Astrocyte (in vitro differentiated cells and primary cell): Measurements from ENCODE around the gene RBM25. TPM values are rescaled to one million over a fixed set of nuclear protein-coding genes. Genes with fewer than 3 reads are reported as not detected.
A peak's percentile ranks its signal among the peaks of the same experiment; 100 is the strongest.

Experiments
- DNase-seq: peaks from one replicate; pipeline ENCODE4 v3.0.0-alpha.2; 2010; ENCODE audit warnings: low read depth
- FAIRE-seq: peaks from 2 replicates; lab custom pipeline; 2011; peaks lifted over from hg19 to GRCh38; lab: Jason Lieb, UNC
- H2AFZ ChIP-seq: 2 replicates; pipeline ENCODE4 v1.6.0; 2012; ENCODE audit warnings: low read depth, low read length, inconsistent platforms
- H3K27ac ChIP-seq: 2 replicates; pipeline ENCODE4 v1.5.1; 2011; ENCODE audit warnings: low read depth, low read length, inconsistent platforms
- H3K27me3 ChIP-seq: 2 replicates; pipeline ENCODE4 v1.6.0; 2011; ENCODE audit warnings: low read length, inconsistent platforms; ENCODE audit not compliant: insufficient read depth
- H3K36me3 ChIP-seq: 2 replicates; pipeline ENCODE4 v1.5.1; 2011; ENCODE audit warnings: low read length, inconsistent platforms; ENCODE audit not compliant: insufficient read depth
- H3K4me1 ChIP-seq: 2 replicates; pipeline ENCODE4 v1.5.1; 2011; ENCODE audit warnings: low read length, inconsistent platforms; ENCODE audit not compliant: insufficient read depth
- H3K4me2 ChIP-seq: 2 replicates; pipeline ENCODE4 v1.6.0; 2012; ENCODE audit warnings: low read length, inconsistent platforms
- H3K4me3 ChIP-seq: 2 replicates; pipeline ENCODE4 v1.5.1; 2011; ENCODE audit warnings: low read depth, mild to moderate bottlenecking, low read length, inconsistent platforms; ENCODE audit not compliant: insufficient read depth
- H3K79me2 ChIP-seq: 2 replicates; pipeline ENCODE4 v1.6.0; 2012; ENCODE audit warnings: mild to moderate bottlenecking, low read length, inconsistent platforms; ENCODE audit not compliant: insufficient read depth
- H3K9ac ChIP-seq: 2 replicates; pipeline ENCODE4 v1.6.0; 2012; ENCODE audit warnings: mild to moderate bottlenecking, low read length, inconsistent platforms
- H3K9me3 ChIP-seq: 2 replicates; pipeline ENCODE4 v1.5.1; 2012; ENCODE audit warnings: low read depth, mild to moderate bottlenecking, low read length, inconsistent platforms; ENCODE audit not compliant: insufficient read depth
- H4K20me1 ChIP-seq: 2 replicates; pipeline ENCODE4 v1.6.0; 2012; ENCODE audit warnings: low read length, inconsistent platforms; ENCODE audit not compliant: insufficient read depth
- H3K27ac Mint-ChIP-seq: one replicate; pipeline ENCODE4 v1.8.0; 2021; ENCODE audit warnings: mild to moderate bottlenecking, mixed read lengths; ENCODE audit not compliant: unreplicated experiment
- H3K27me3 Mint-ChIP-seq: one replicate; pipeline ENCODE4 v1.8.0; 2021; ENCODE audit warnings: low read depth, mixed read lengths; ENCODE audit not compliant: unreplicated experiment
- H3K36me3 Mint-ChIP-seq: one replicate; pipeline ENCODE4 v1.8.0; 2021; ENCODE audit warnings: low read depth, mixed read lengths; ENCODE audit not compliant: unreplicated experiment
- H3K4me1 Mint-ChIP-seq: one replicate; pipeline ENCODE4 v1.8.0; 2021; ENCODE audit warnings: low read depth, mixed read lengths; ENCODE audit not compliant: unreplicated experiment
- H3K4me3 Mint-ChIP-seq: one replicate; pipeline ENCODE4 v1.8.0; 2021; ENCODE audit warnings: mild to moderate bottlenecking, moderate library complexity, mixed read lengths; ENCODE audit not compliant: unreplicated experiment
- H3K9me3 Mint-ChIP-seq: one replicate; pipeline ENCODE4 v1.8.0; 2021; ENCODE audit warnings: mild to moderate bottlenecking, mixed read lengths; ENCODE audit not compliant: unreplicated experiment
- EZH2 ChIP-seq: IDR thresholded peaks from 2 replicates; pipeline ENCODE4 v1.6.1; 2012; ENCODE audit warnings: mild to moderate bottlenecking, low read length, inconsistent platforms; ENCODE audit not compliant: insufficient read depth
- total RNA-seq: library from RNA; stranded (reverse); gene quantifications from 2 replicates; pipeline ENCODE4 v1.2.1, GENCODE V29; 2021
- TF ChIP-seq, protein P1 (sequence below): IDR thresholded peaks from 2 replicates; pipeline ENCODE4 v1.5.1; 2011; ENCODE audit warnings: low read depth, mild to moderate bottlenecking, inconsistent platforms, low read length, moderate library complexity; ENCODE audit not compliant: insufficient read depth

The RBM25 gene
- total RNA-seq, 1 donor from 2014 or later: 101 TPM

DNA sequence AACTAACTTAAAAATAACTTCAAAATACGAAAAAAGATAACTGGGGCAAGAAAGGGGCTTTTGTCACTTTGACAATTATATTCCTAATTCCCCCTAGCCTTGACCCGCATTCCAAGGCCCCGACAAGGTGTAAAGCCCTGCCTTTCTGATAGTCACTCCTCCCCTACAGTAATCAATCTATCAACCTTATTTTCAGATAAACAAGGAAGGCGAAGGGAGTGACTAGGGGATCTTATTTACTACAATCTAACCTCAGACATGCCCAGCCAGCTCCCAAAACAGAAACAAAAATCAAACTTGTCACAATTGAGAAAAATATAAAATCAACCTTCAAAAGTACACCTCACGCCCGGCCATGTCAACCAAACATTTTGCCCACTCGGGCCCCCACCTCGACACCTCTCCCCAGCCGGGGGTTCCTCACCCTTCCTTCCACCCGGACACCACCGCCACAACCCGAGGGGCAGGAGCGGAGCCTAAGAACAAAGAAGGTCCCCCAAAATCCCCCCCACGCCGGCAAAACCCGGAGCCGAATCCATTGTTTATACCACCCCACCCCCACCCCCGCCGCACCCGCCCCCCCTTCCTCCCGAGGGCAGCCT is 32.0 kb upstream of the RBM25 start:
- Histone ChIP-seq H3K4me2 (peak overlapping the region; percentile 97), H3K79me2 (peaks cover 46% of the 10 kb centered on the region), H3K27ac (peak overlapping the region; percentile 81), H3K9ac (peak overlapping the region; percentile 90), H3K36me3 (peaks cover 19% of the 10 kb centered on the region), H3K4me1 (no peaks in the 10 kb centered on the region), H4K20me1 (peaks cover 38% of the 10 kb centered on the region), H3K27me3 (no peaks in the 10 kb centered on the region), H3K9me3 (no peaks in the 10 kb centered on the region), H3K4me3 (peak overlapping the region; percentile 83), H2AFZ (peak overlapping the region; percentile 60)
- Mint-ChIP-seq H3K4me3 (peak overlapping the region; percentile 94), H3K36me3 (peaks cover 15% of the 10 kb centered on the region), H3K27me3 (no peaks in the 10 kb centered on the region), H3K27ac (peak overlapping the region; percentile 89), H3K4me1 (peaks cover 23% of the 10 kb centered on the region), H3K9me3 (no peaks in the 10 kb centered on the region)
- FAIRE-seq (no peak), DNase-seq (no peak)
- TF ChIP-seq, protein P1, sequence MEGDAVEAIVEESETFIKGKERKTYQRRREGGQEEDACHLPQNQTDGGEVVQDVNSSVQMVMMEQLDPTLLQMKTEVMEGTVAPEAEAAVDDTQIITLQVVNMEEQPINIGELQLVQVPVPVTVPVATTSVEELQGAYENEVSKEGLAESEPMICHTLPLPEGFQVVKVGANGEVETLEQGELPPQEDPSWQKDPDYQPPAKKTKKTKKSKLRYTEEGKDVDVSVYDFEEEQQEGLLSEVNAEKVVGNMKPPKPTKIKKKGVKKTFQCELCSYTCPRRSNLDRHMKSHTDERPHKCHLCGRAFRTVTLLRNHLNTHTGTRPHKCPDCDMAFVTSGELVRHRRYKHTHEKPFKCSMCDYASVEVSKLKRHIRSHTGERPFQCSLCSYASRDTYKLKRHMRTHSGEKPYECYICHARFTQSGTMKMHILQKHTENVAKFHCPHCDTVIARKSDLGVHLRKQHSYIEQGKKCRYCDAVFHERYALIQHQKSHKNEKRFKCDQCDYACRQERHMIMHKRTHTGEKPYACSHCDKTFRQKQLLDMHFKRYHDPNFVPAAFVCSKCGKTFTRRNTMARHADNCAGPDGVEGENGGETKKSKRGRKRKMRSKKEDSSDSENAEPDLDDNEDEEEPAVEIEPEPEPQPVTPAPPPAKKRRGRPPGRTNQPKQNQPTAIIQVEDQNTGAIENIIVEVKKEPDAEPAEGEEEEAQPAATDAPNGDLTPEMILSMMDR: no peak
- TF ChIP-seq EZH2: no peak

DNA sequence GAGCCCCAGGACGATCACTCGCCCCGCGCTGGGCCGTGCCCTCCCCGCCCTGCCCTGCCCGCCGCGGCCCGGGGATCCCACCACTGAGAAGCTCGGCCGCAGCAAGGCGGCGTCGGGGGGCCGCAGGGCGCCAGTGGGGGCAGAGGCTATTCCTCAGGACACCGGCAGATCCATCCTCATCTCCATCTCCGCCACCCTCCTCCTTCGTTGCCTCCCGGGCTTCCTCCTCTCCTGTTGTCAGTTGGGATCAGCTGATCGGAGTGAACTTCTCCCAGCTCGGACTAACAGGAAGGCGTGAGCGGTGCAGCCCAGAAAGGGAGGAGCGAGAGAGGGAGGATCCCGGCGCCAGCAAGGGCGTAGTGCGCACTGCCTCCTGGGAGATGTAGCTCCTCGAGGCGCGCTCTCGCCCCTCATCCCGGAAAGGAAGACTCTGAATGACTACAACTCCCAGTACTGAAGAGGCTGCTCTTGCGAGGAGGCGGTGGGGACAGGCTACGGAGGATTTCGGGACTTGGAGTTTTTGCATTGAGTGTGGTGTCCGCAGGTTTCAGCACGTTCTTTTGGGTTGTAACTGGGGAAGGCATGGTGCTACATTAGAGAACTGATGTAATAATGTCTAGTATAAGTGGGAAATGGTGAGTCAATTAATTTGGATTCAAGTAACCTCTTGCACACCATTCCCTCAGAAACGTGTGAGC is 31.3 kb upstream of the RBM25 start, which contains the start of gene ZFYVE1:
TSS of gene ZFYVE1 (minus strand) at position 262 of the 698 bp plus-strand sequence. CDS start 2,598 bp downstream, outside the sequence.
- H3K9me3 ChIP-seq: no peaks in the 10 kb centered on the region
- Mint-ChIP-seq H3K27me3 (no peaks in the 10 kb centered on the region), H3K4me3 (peak within 1 kb of the TSS; percentile 94), H3K36me3 (peaks cover 13% of the 10 kb centered on the region), H3K9me3 (no peaks in the 10 kb centered on the region), H3K27ac (peak within 1 kb of the TSS; percentile 89), H3K4me1 (peaks cover 18% of the 10 kb centered on the region)
- DNase-seq: peak; percentile 98
- peak within 1 kb of the TSS; percentile 97 for H3K4me2 ChIP-seq
- no peaks in the 10 kb centered on the region for H3K4me1 ChIP-seq
- peaks cover 39% of the 10 kb centered on the region for H3K79me2 ChIP-seq
- peaks cover 17% of the 10 kb centered on the region for H3K36me3 ChIP-seq
- TF ChIP-seq EZH2: no peak
- TF ChIP-seq, protein P1: no peak
- peak within 1 kb of the TSS; percentile 83 for H3K4me3 ChIP-seq
- peak within 1 kb of the TSS; percentile 90 for H3K9ac ChIP-seq
- H3K27me3 ChIP-seq: no peaks in the 10 kb centered on the region
- H4K20me1 ChIP-seq: peaks cover 31% of the 10 kb centered on the region
- peak within 1 kb of the TSS; percentile 79 for H2AFZ ChIP-seq
- peak within 1 kb of the TSS; percentile 81 for H3K27ac ChIP-seq
- peak; percentile 93 for FAIRE-seq

DNA sequence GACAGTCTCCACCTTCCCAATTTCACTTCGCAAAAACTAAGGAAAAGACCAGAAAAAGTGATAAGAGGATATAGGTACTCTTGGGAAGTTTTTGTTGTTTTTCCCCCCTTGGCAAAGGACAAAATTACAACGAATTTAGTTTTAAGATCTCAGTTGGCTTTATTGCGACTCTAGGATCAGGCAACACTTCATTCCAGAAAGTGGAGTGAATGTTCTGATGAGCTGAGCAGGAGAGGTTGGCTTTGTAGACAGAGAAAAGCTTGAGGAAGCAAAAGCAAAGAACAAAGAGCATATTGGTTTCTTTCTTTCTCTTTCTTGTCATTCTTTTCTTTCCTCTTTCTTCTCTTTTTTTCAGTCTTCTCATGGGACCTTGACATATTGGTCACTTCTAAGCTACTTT is 30.8 kb upstream of the RBM25 start:
- Mint-ChIP-seq H3K4me3 (peak overlapping the region; percentile 85), H3K9me3 (no peaks in the 10 kb centered on the region), H3K27ac (no peak overlapping the region), H3K36me3 (peaks cover 11% of the 10 kb centered on the region), H3K4me1 (peaks cover 16% of the 10 kb centered on the region), H3K27me3 (no peaks in the 10 kb centered on the region)
- Histone ChIP-seq H3K36me3 (peaks cover 14% of the 10 kb centered on the region), H3K27ac (no peak overlapping the region), H2AFZ (peak overlapping the region; percentile 69), H3K4me1 (no peaks in the 10 kb centered on the region), H3K27me3 (no peaks in the 10 kb centered on the region), H3K79me2 (peaks cover 34% of the 10 kb centered on the region), H4K20me1 (peaks cover 26% of the 10 kb centered on the region), H3K9ac (peak overlapping the region; percentile 90), H3K9me3 (no peaks in the 10 kb centered on the region), H3K4me3 (peak overlapping the region; percentile 83), H3K4me2 (peak overlapping the region; percentile 97)
- TF ChIP-seq, protein P1: no peak
- TF ChIP-seq EZH2: no peak
- FAIRE-seq (no peak), DNase-seq (no peak)
